Gastroesophageal sphincter (tissue), 3 donors: Measurements from ENCODE around the gene RAB11A.

ENCODE experiments used
- EP300 ChIP-seq: sonication (generic); formaldehyde crosslinking; IDR thresholded peaks from one replicate; pipeline ENCODE4 v1.6.1; 2017; ENCODE audit warnings: antibody characterized with exemption, mild to moderate bottlenecking
- POLR2A ChIP-seq, 2 donors: fragments of 450-650 bp; IDR thresholded peaks; one replicate each; pipeline ENCODE4 v1.6.1; 2017; ENCODE audit warnings: antibody characterized with exemption in 2 of 2, mild to moderate bottlenecking in 2 of 2, moderate library complexity in 1 of 2
- TF ChIP-seq, protein P1 (sequence below), 4 experiments: fragments of 200-600 bp in 2 of 4; fragments of 450-650 bp in 2 of 4; sonication (generic) in 1 of 4; IDR thresholded peaks; one replicate each; pipeline ENCODE4 v1.5.1; 2017 to 2019; ENCODE audit warnings: antibody characterized with exemption in 4 of 4, mild to moderate bottlenecking in 2 of 4, moderate library complexity in 2 of 4

GRCh38 chr15:65832549-65833364, 36.5 kb upstream of the RAB11A start:
- TF ChIP-seq POLR2A (IDR thresholded peaks at IDR 0.05) (no peak), EP300 (no peak)
- TF ChIP-seq, protein P1, sequence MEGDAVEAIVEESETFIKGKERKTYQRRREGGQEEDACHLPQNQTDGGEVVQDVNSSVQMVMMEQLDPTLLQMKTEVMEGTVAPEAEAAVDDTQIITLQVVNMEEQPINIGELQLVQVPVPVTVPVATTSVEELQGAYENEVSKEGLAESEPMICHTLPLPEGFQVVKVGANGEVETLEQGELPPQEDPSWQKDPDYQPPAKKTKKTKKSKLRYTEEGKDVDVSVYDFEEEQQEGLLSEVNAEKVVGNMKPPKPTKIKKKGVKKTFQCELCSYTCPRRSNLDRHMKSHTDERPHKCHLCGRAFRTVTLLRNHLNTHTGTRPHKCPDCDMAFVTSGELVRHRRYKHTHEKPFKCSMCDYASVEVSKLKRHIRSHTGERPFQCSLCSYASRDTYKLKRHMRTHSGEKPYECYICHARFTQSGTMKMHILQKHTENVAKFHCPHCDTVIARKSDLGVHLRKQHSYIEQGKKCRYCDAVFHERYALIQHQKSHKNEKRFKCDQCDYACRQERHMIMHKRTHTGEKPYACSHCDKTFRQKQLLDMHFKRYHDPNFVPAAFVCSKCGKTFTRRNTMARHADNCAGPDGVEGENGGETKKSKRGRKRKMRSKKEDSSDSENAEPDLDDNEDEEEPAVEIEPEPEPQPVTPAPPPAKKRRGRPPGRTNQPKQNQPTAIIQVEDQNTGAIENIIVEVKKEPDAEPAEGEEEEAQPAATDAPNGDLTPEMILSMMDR (IDR thresholded peaks at IDR 0.05), result no peak
